NCI-H526 (cell line): ENCODE results near the gene GFRA1.

Experiments
- DNase-seq, 2 experiments: peaks; one replicate each; lab custom pipeline; 2025; lab: John Stamatoyannopoulos, UW

GFRA1 gene

DNA sequence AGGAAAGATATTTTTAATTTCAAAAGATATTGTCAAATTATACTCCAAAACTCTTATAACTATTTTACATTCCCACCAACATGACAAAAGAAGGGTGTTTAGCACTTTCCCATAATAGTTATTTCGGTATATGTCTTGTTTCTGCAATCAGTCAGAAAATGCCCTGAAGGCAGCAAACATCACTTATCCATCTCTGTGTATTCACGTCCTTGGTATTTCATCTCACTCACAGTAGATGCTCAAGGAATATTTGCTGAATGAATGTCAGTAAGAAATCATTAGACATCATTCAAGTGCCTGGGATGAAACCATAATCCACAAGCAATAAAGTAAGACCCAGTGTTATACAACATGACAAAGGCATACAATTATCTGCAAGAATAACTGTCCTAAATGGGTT is 112.7 kb downstream of the GFRA1 start:
- DNase-seq = no peak

DNA sequence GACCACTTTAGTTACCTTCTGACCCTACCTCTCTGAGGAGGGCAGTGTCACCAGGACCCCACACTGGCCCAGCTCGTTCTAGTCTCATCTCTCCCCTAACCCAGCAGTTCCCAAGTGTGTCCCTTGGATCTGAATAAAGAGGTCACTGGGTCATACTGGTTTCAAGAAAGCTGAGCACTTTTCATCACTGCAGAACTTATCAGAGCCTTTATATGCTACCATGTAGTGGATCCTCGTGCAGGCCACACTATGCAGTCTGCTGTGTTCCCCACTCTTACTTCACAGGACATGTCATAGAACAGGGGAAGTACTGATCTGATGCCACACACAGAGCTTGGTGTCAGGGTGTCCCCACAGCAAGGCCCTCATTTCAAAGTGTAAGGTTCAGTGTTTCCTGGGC is 113.8 kb downstream of the GFRA1 start:
- no peak for DNase-seq

DNA sequence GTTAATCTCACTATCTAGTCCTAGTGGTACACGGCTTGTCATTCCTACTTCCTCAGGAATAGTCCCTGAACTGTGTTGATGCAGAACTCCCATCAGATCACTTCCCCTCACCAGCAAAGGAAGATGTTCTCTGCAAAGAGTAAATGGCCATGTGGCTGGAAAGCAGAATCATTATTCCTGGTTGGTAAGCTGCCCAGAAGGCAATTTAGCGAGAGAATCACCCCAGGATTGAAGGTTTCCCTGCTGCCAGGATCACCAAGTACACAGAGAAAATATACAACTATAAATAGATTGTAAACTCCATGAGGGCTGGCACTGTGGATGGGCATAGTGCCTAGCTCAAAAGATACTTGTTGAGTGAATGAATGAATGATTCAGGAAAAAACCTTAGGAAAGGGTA is 115.0 kb downstream of the GFRA1 start:
- DNase-seq = no peak

DNA sequence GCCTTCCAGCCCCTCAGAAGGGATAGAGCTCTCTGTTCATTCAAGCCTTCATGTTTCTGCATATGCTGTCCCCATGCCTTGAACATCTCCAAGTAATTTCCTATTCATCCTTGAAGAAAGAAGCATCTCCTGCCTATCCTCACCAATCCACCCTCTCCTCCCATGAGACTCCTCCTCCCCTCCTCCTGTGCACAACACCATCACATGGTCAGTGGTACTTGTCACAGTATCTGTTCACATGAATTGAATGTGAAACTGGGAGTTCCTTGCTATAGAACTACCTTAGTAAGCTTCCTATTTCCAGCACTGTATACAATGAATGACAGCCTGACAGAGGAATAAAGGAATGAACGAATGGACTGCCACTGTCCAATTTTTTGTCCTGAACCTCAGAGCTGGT is 115.5 kb downstream of the GFRA1 start:
- no peak for DNase-seq

DNA sequence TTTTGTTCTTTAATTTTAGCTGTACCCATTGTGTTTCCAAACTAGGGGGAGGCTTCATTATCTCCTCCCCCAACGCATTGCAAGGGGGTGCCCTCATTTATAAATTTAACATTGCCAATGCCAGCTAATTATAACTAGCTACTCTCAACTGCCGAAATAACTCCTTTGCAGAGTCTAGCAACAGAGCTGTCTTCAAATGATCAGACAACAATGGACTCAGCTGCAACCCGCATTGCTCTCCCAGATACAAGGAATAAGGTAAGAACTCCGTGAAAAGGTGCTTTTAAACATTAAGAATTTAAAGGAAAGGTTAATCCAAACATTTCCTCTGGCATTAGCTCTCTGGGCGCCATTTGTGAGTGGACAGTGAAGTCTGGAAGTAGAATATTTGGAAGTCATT is 116.2 kb downstream of the GFRA1 start:
- no peak for DNase-seq

DNA sequence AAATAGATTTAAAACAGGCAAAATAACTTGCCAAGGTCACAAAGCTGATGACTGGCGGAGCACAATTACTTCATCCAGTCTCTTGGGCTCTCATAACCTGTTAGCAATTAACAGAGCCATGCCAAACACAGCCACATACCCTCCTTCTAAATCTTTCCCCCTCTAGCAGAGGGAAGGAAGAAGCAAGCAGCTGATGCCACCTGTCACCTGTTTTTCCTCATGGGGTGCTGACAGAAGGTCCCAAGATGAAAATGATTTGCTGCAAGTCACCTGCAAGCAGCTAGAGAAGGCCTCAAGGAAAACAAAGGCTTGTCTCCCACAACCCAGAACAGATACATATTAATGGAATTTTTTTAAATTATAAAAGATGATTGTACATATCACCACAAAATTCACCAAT is 117.8 kb downstream of the GFRA1 start:
- DNase-seq = no peak

DNA sequence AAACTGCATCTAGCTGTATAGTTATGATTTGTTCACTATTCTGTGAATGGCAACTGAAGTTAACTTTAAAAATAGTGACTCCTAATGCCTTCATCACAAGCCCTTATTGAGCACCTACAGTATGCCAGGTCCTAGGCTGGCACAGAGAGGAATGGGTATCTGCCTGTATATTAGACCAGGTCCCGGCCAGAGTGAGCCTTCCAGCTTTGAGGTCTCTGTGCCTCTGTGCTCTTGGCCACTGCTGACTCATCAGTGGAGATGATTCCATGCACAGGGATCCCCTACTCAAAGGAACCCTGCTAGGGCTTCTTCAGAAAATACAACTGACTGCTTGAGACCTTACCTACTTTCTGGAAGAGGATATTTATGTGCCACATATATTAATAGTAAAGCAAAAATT is 118.4 kb downstream of the GFRA1 start:
- DNase-seq = no peak

DNA sequence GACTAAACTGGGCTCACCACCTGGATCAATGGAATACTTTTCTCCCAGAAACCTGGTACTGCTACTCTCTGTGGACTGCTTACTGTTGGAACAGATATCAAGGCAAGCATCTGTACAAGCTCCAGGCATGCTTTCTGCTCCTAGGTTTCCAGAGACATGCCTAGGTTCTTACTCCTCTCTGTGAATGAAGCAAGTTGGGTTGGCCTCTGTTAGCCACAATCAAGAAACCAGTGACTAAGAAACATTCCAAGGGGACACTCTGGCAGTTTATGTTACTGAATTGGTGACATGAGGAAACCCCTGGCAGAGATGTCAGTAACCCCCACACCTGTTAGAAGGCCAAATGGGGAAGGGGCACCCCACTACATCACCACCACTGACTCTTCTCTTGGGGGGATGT is 121.9 kb downstream of the GFRA1 start:
- no peak for DNase-seq

DNA sequence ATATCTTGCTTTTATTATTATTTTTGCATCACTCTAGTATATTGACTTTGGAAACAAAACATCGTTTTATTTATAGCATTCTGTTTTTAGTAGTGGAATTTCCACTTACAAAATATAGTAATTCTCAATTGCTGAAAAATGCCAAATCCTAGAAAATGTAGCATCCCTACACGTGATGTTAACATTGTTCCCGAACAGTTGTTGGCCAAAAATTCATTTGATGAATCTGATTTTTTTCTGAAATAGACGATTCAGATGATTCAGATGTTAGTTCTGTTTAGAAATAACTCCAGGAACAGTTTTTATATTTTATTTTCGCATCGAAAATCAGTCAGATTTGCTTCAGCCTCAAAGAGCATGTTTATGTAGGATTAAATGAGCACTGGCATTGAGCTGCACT is 122.4 kb downstream of the GFRA1 start:
- no peak for DNase-seq

DNA sequence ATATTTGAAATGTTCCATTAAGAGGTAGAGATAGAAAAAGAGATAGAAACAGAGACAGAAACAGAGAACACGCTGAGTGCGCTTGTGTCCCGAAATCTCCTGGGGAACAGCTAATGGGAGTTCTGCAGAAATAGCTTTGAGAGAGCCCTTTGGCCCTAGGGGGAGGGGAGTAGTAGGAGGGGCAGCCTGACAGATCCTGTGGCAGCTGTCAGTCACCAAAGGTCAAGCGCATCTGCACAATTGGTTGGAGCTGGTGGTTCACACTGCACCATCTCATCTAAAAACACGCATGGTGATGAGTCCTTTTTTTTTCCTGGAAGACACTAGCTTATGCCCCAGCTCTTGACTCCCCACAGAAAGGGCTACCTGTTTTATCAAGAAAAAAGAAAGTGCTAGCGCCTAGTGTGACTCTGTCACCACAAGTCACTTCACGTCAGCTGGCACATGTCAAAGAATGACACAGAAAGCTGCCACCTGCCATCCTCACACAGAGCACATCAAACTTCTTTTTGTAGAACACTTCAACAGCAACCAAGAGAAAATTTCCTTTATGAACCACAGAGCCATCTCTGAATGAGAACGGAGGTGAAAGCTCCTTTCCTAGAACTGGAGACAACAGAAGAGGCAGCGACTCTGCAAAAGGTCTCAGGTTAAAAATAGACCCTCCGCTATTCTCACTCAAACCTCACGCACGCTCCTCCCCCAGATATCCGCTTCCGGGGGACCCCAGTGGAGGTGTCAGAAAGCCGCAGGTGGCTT is 125.7 kb downstream of the GFRA1 start:
- no peak for DNase-seq

DNA sequence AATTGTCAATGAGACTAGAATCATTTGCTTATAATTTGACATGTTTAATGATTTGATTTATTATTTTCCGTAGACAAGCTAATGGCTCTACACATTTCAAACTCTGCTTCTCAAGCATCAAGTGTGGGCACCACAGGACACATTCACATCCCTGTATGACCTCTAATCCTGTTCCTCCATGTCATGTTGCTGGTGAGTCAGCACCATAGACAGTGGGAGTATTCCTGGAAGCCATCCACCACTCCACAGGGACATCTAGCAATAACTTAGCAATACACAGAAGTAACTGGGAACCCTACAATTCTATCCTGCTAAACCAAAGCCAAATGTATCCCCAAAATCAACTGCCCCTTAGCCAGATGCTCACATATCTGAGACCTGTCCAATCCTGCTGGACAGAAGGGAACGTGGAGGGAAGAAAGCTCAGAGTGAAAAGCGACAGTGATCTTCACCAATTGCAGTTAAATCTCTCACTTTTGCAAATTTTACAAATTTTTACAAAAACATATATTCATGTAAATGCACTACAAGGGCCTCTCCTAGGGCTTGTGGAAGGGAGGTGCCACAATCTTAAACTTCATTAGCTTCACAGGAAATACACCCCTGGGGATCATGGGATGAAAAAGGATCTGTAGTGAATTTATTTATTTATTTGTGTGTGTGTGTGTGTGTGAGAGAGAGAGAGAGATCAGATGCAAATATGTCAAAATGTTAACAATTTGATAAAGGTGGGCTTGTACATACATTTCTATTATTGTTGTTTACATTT is 126.5 kb downstream of the GFRA1 start:
- DNase-seq = no peak

DNA sequence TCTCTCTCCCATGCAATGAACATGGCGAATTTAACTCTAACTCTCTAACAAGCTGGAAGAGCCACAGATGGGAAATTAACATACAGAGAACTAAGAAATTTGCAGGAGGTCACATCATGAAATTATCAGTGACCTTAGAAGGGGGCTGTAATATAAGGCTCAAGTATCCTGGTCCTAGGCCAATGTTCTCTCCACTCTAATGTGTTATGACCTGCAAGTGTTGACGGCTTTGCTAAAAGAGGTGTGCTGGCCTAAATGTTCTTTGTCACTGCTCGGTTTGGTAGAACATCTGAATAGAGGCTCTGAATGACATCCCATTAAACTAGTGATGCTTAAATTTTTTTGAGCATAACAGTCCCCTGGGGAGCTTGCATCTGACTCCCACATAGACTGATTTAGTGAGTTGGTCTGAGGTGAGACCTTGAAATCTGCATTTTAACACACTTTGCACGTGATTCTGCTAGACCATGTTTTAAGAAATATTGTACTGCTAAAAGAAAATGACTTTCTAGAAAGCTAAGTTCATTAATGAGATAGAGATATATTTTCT is 129.3 kb downstream of the GFRA1 start:
- DNase-seq = no peak

DNA sequence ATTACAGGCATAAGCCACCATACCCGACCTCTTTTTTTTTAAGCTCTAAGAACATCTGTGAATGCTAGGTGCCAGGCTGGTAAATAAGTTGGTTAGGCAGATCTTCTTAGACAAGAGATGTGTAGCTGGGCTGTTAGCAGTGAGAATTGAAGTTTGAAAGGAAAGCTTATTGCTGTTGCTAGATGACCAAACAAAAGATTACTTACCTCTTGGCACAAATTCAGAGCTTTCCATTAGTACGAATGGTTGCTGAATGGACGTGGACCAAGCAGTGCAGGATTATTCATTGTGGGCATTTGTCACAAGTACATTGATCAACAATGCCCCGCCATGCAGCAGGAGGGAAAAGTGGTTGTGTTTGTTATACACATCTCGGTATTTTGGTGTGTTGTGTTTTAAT is 131.2 kb downstream of the GFRA1 start:
- DNase-seq = no peak

DNA sequence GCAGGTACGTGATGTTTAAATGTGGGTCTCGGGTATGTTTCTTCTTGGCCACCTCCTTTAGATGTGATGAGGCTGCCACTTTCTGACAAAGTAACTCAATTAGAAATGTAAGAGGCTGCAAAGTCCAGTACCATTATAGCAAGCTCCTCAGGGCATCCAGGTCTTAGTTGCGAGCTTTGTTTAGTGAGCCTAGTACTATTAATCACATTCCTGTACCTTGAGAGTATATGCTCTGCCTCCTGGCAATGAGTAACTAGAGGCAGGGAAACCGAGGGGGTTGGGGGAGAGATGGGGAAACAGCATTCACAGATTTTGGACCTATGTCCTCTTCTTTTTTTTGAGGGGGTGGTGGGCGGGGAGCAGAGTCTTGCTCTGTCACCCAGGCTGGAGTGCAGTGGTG is 131.8 kb downstream of the GFRA1 start:
- no peak for DNase-seq

DNA sequence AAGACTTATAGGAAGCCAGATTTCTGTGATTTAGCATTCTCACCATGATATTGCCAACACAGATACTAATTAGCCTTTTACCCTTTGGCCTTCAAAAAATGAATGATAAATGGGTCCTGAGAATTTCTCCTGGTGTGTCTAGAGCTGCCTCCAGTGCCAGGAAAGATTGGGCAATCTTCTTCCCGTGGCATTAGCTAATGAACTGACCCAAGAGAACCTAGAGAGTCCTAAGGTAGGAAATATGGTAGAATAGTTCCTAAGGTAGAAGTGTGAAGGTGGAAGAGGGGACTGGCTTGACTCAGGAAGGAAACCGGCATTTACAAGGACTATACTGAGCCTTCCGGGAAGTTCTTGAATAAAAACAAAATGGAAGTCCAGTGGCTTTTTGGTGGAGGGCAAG is 133.1 kb downstream of the GFRA1 start:
- DNase-seq = no peak

DNA sequence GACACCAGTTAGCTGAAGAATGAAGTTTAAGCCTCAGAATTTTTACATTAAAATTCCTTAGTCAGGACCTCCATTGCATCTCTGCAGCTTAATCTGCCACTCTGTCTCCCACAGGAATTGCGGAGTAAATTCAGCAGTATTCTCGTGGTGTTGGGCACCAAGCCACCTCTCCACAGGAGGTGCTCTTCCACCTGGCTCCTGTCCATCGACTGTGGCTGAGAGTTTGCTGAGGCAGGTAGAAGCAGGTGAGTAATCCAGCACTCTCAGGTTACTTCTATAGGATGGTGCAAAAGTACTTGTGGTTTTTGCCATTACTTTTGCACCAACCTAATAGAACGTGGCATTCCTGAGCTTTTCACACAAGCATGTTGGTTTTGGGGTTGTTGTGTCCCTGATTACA is 134.1 kb downstream of the GFRA1 start:
- DNase-seq = no peak

DNA sequence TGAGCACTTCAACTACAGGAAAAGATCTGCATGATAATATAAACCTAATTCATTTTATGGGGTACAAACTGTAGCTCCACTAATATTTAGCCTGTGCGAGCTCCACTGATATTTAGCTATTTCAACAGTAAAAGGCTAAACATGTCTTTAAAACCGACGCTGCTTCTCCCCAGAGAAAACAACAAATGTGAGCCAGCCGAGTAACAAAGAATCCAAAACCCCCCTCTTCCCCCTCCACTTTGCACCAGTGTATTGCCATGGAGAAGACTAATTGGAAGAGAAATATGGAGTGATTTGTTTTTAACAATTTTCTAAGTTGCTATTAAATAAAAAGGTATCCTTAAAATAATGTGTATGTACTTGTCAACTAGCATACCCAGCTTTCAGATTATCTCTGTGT is 136.7 kb downstream of the GFRA1 start:
- no peak for DNase-seq

DNA sequence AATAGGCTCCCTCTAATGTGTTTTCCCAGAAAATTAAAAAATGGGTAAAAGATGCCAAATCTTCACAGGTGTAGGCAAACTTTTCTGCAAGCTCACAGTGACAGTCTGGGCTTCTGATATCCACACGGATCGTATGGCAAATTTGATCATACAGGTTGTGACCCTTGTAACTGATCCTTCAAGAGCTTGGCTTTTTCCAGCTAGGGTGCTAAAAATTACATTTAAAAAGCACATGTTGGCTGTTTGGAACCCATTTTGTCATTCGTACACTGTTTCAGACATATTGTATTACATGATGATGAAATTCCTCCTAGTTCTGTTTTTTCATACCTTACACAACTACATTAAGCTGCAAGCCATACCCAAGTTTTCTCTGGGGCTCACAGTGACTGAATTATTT is 138.7 kb downstream of the GFRA1 start:
- no peak for DNase-seq

DNA sequence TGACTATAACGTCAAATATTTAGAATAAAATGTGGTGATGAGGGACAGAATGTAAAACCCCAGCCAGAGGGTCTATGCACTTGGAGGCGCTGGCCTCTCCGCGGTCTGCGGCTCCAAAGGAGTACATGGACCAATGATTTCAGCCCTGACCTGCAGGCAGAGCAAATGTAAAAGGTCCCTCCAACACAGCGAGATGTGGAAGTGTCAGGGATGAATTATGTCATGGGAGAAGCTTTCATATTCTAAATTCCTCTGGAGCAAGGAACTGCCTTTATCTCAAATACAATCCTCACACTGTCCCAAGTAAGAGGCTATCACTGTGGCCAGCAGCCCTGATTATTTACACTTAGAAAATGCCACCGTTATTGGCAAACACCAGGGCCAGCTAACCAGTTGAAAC is 139.4 kb downstream of the GFRA1 start:
- no peak for DNase-seq

DNA sequence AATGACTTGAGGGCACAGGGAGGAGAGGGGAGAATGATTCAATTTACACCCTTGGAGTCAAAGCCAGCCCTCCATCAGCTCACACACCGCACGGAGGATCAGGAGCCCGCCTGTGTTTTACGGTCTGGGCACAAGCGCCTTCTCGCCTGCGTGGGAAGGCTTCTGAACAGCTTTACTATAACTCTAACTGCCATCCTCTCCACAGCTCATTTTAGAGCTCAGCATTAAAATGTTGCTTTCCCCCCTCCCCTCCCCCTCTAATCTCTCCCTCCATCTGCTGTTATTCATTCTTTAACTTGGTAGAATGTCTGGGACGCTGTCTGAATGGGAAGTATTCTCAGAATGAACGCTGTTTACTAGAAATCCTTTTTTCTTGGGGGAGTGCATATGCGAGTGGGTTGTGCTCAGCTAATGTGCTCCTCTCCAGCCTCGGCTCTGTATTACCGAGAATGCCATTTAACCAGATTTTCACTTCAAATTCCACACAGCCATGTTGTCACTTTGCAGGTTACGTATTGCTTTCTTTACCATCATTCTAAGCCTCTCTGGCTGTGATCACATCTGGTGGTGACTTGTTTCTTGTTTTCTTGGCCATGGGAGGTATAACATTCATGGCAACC is 140.1 kb downstream of the GFRA1 start:
- DNase-seq = no peak

DNA sequence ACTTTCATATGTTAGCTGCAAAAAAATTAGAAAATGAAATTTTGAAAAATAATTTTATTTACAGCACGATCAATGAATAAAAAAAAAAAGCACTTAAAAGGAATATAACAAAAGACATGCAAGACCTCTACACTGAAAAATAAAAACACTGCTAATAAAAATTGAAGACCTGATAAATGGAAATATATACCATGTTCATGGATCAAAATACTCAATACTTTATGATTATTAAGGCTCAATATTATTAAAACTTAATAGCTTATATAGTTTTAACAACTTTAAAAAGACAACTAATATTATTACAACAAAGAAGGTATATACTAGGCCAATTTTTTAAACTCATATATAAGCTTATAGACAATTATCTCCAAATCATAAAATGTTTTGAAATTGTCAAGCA is 143.0 kb downstream of the GFRA1 start:
- DNase-seq = no peak

DNA sequence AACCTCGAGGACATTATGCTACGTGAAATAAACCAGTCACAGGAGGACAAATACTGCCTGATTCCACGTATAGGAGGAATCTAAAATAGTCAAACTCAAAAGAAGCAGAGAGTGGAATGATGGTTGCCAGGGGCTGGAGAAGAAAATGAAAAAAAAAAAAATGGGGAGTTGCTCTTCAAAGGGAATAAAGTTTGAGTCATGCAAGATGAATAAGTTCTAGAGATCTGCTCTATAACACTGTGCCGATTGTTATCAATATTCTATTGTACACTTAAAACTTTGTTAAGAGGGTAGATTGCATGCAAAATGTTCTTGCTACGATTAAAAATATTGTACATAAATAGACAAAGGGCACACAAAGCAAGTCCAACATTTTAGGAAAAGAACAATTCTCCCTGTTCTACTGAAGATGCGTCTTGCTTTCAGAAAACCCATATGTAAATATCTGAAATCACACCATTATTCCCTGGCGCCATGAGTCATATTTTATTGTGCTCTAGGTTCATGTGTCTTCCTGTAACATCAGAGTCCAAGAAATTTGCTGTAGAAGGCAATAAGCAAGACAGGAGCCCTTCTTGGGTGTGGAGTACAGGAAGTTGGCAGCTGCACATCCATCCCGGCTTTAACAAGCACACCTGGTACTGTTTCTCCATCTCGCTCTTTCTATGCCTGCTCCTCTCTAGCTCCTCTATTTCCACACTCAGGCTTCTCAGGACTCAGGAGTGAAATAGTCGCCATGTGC is 145.9 kb downstream of the GFRA1 start:
- no peak for DNase-seq
